ENCODE measurements around the gene KLHL18.

Gene KLHL18

GRCh38 chr3:47273564-47273963 lies 9.2 kb upstream of the KLHL18 start:
- no peak overlapping the region for H3K4me3 ChIP-seq (ENCODE audit: low read length)
- TF ChIP-seq, protein P1, sequence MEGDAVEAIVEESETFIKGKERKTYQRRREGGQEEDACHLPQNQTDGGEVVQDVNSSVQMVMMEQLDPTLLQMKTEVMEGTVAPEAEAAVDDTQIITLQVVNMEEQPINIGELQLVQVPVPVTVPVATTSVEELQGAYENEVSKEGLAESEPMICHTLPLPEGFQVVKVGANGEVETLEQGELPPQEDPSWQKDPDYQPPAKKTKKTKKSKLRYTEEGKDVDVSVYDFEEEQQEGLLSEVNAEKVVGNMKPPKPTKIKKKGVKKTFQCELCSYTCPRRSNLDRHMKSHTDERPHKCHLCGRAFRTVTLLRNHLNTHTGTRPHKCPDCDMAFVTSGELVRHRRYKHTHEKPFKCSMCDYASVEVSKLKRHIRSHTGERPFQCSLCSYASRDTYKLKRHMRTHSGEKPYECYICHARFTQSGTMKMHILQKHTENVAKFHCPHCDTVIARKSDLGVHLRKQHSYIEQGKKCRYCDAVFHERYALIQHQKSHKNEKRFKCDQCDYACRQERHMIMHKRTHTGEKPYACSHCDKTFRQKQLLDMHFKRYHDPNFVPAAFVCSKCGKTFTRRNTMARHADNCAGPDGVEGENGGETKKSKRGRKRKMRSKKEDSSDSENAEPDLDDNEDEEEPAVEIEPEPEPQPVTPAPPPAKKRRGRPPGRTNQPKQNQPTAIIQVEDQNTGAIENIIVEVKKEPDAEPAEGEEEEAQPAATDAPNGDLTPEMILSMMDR (IDR thresholded peaks at IDR 0.05; ENCODE audit: insufficient read depth, low read depth, low read length, missing control alignments), result peak; percentile 3
- no peak for DNase-seq (ENCODE audit: low read depth)

DNA sequence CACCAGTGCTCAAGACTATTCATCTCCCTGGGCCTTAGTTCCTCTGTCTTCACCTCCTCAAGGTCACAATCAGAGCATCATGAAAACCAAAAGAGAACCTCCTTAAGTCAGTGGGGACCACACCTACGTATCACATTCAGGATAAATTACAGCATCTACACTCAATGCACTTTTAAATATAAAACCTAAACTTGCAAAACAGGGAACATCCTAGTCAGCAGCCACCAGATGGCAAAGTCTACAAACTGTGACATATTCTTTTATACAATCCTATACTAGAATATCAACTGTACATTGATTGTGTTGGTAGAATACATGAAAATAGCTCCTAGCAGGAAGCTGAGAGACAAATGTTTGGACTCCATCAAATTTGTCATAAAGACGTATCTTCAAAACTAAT lies 8.1 kb upstream of the KLHL18 start:
- no peak overlapping the region for H3K4me3 ChIP-seq (ENCODE audit: low read length)
- TF ChIP-seq, protein P1 (IDR thresholded peaks at IDR 0.05; ENCODE audit: insufficient read depth, low read depth, low read length, missing control alignments), result no peak
- no peak for DNase-seq (ENCODE audit: low read depth)

DNA sequence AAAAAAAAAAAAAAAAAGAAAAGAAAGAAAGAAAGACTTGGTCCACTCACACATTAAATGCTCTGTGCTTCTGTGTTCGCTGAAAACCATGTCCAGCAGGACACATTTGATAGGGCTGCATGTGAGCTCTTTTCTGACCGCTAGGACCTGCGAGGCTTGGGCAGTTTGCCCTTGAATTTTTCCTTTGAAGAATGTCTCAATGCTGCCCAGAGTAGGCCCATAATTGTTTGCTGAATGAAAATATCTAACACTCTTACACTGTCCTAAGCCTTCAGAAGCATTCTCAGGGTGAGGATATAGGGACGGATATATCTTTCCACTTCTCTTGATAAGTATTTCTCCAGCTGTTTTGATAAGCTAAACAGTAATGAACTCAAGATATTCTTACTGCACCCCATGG lies 6.2 kb upstream of the KLHL18 start:
- no peak overlapping the region for H3K4me3 ChIP-seq (ENCODE audit: low read length)
- no peak for DNase-seq (ENCODE audit: low read depth)
- TF ChIP-seq, protein P1 (IDR thresholded peaks at IDR 0.05; ENCODE audit: insufficient read depth, low read depth, low read length, missing control alignments), result no peak

- TF ChIP-seq, protein P1 (IDR thresholded peaks at IDR 0.05; ENCODE audit: insufficient read depth, low read depth, low read length, missing control alignments), result no peak
- DNase-seq (ENCODE audit: low read depth), result no peak
- H3K4me3 ChIP-seq (ENCODE audit: low read length), result no peak overlapping the region
Measured at GRCh38 chr3:47280519-47280918, 2.2 kb upstream of the KLHL18 start.

DNA sequence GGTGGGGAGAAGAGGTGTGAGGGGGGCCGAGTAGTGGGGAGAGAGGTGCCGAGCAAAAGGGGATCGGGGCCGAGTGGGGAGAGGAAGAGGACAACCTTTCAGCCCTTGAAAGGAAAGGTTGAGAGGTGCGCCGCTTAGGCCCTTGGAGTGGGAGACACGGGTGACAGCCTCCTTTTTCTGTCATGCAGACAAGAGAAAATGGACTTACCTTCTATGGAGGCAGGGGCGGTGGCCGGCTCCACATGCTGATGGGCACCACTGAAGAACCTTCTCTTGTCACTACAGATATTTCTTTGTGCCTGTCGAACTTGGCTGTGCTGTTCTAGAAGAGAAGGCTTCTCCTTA lies 421 bp downstream of the KLHL18 start:
- H3K4me3 ChIP-seq (ENCODE audit: low read length), result peak overlapping the region; percentile 79
- TF ChIP-seq, protein P1 (IDR thresholded peaks at IDR 0.05; ENCODE audit: insufficient read depth, low read depth, low read length, missing control alignments), result no peak
- peak; percentile 18 for DNase-seq (ENCODE audit: low read depth)

DNA sequence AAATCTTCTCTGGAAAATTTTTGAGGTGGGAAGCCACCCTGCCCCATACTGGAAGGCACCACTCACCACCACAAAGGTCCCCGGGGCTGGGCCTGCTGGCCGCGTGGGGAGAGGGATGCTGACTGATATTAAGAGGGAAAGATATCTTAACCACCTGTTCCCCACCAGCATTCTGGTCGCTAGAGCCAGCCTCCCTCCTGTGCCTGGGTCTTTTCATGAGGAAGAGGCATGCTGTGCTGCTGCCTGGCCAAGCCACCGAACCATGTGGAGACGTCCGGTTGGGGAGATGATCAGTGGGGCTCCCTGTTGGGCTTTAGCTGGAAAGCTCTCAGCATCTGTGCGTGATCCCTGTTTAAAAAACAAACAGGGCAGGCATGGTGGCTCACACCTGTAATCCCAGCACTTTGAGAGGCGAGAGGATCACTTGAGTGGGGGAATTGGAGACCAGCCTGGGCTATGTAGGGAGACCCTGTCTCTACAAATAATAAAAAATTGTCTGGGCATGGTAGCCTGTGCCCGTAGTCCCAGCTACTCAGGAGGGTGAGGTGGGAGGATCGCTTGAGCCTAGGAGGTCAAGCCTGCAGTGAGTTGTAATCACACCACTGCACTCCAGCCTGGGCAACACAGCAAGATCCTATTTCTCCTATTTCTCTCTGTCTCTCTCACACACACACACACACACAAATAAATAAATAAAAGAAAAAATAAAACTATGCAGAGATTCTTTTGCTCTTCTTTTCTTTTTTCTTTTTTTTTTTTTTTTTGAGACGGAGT lies 1.0 kb downstream of the KLHL18 start:
- no peak for DNase-seq (ENCODE audit: low read depth)
- H3K4me3 ChIP-seq (ENCODE audit: low read length), result peak overlapping the region; percentile 79
- TF ChIP-seq, protein P1 (IDR thresholded peaks at IDR 0.05; ENCODE audit: insufficient read depth, low read depth, low read length, missing control alignments), result no peak
